HepG2 (cell line): ENCODE data around the gene GDF11. TPM values are rescaled to one million over a fixed set of nuclear protein-coding genes. Genes with fewer than 3 reads are reported as not detected.
"Not testable (repeated sequence)": the region's sequence is repeated elsewhere in the genome, so short reads cannot be mapped to it uniquely, and the experiment has no call there.

Source experiments
- ATAC-seq: fragments of 200-7000 bp; cut with Tn5 transposase; 3 replicates; pipeline ENCODE4 v1.9.1; 2020; ENCODE audit warnings: mild to moderate bottlenecking, moderate library complexity
- BruUV-seq: library from RNA; stranded (reverse); fragments of 400-500 nt; replicated peaks from 2 replicates; lab custom pipeline; 2021; lab: Mats Ljungman, UMichigan
- CTCF ChIA-PET: fragments of 300-600 bp; formaldehyde crosslinking; extraction: SDS; loops from one replicate; lab custom pipeline; 2021; ENCODE audit warnings: low total read pairs, inconsistent platforms, low intra/inter-chr PET ratio; lab: Yijun Ruan, JAX
- POLR2A ChIA-PET: fragments of 350-600 bp; sonication (Branson Sonifier 250); formaldehyde crosslinking; loops from one replicate; lab custom pipeline; 2020; ENCODE audit warnings: antibody characterized with exemption, inconsistent platforms; lab: Yijun Ruan, JAX
- DNase-seq: peaks from one replicate; pipeline ENCODE4 v3.0.0-alpha.2; 2015; ENCODE audit warnings: low spot score
- FAIRE-seq: peaks from 3 replicates; lab custom pipeline; 2011; peaks lifted over from hg19 to GRCh38; lab: Jason Lieb, UNC
- H2AFZ ChIP-seq: one replicate; pipeline ENCODE4 v1.6.1; 2011; ENCODE audit warnings: low read length, inconsistent platforms
- H3K27ac ChIP-seq: fragments of 300-600 bp; 3 replicates; pipeline ENCODE4 v1.8.0; 2011; ENCODE audit warnings: mixed run types, mild to moderate bottlenecking, mixed read lengths, low read length, inconsistent platforms; ENCODE audit not compliant: insufficient read depth; ENCODE audit errors: extremely low read length
- H3K27me3 ChIP-seq, 2 experiments: fragments of 200-600 bp in 1 of 2; 2 replicates in 1 of 2; 3 replicates in 1 of 2; pipeline versions ENCODE4 v1.6.0 to v1.8.0; 2011; ENCODE audit warnings: low read length in 2 of 2, mild to moderate bottlenecking in 2 of 2, moderate library complexity in 2 of 2, inconsistent platforms in 1 of 2; ENCODE audit not compliant: insufficient read depth in 2 of 2, control insufficient read depth in 1 of 2
- H3K36me3 ChIP-seq, 2 experiments: fragments of 200-600 bp in 1 of 2; replicated peaks in 1 of 2; 2 replicates in 1 of 2; 3 replicates in 1 of 2; pipeline versions ENCODE4 v1.5.1 to v1.8.0; 2011; ENCODE audit warnings: low read length in 2 of 2, inconsistent platforms in 1 of 2; ENCODE audit not compliant: insufficient read depth in 2 of 2, control insufficient read depth in 1 of 2
- H3K4me1 ChIP-seq: 2 replicates; pipeline ENCODE4 v1.5.1; 2012; ENCODE audit warnings: low read length, inconsistent platforms; ENCODE audit not compliant: insufficient read depth
- H3K4me2 ChIP-seq: 2 replicates; pipeline ENCODE4 v1.6.0; 2011; ENCODE audit warnings: low read depth, low read length, inconsistent platforms
- H3K4me3 ChIP-seq, 3 experiments: fragments of 200-600 bp in 1 of 3; sonication (generic), shearing (Covaris generic) in 1 of 3; replicated peaks in 1 of 3; 2 replicates each; pipeline ENCODE4 v1.5.1; 2011 to 2016; ENCODE audit warnings: low read length in 3 of 3, inconsistent platforms in 2 of 3, low read depth in 2 of 3, mild to moderate bottlenecking in 2 of 3, control low read depth in 1 of 3, mixed read lengths in 1 of 3; ENCODE audit not compliant: insufficient read depth in 1 of 3
- H3K79me2 ChIP-seq: one replicate; pipeline ENCODE4 v1.6.1; 2011; ENCODE audit warnings: low read length, inconsistent platforms; ENCODE audit not compliant: insufficient read depth
- H3K9ac ChIP-seq: 2 replicates; pipeline ENCODE4 v1.6.0; 2011; ENCODE audit warnings: mild to moderate bottlenecking, low read depth, low read length, inconsistent platforms; ENCODE audit not compliant: insufficient read depth
- H3K9me3 ChIP-seq: 2 replicates; pipeline ENCODE4 v1.5.1; 2012; ENCODE audit warnings: mild to moderate bottlenecking, low read length
- H4K20me1 ChIP-seq: 2 replicates; pipeline ENCODE4 v1.6.0; 2011; ENCODE audit warnings: inconsistent platforms, mild to moderate bottlenecking, low read length, moderate library complexity; ENCODE audit not compliant: insufficient read depth
- AHR ChIP-seq: IDR thresholded peaks from 2 replicates; pipeline ENCODE4 v1.6.1; 2018; ENCODE audit warnings: missing genetic modification reagents, missing compliant biosample characterization
- BCL6 ChIP-seq: IDR thresholded peaks from 2 replicates; pipeline ENCODE4 v1.6.1; 2016; ENCODE audit warnings: missing genetic modification reagents, missing compliant biosample characterization
- GRHL1 ChIP-seq: sonication (generic); formaldehyde crosslinking; conservative IDR thresholded peaks from 2 replicates; pipeline ENCODE4 v1.8.0; 2022; ENCODE audit warnings: missing genetic modification reagents
- HNF4G ChIP-seq, 2 experiments: sonication (generic) in 1 of 2; formaldehyde crosslinking in 1 of 2; IDR thresholded peaks; 2 replicates each; pipeline versions ENCODE4 v1.4.0 to v1.6.1; 2011 to 2020; ENCODE audit warnings: borderline replicate concordance in 2 of 2, low read depth in 2 of 2, mild to moderate bottlenecking in 2 of 2, low read length in 1 of 2, missing genetic modification reagents in 1 of 2, moderate library complexity in 1 of 2
- NONO ChIP-seq, 2 experiments: fragments of 450-650 bp in 1 of 2; sonication (generic) in 1 of 2; formaldehyde crosslinking in 1 of 2; IDR thresholded peaks in 1 of 2; conservative IDR thresholded peaks in 1 of 2; 2 replicates each; pipeline versions ENCODE4 v1.6.1 to v1.8.0; 2017 to 2022; ENCODE audit warnings: mild to moderate bottlenecking in 1 of 2, missing genetic modification reagents in 1 of 2, moderate library complexity in 1 of 2
- ZNF124 ChIP-seq: sonication (generic); formaldehyde crosslinking; IDR thresholded peaks from 2 replicates; pipeline ENCODE4 v1.4.0; 2020; ENCODE audit warnings: missing genetic modification reagents
- WGBS: methylation state at CpG from one replicate; pipeline ENCODE4 v1.1.6; 2017; ENCODE audit warnings: low lambda C conversion rate; 5-methylcytosine and 5-hydroxymethylcytosine counted together
- in situ Hi-C: cut with HindIII; loops from 2 replicates; pipeline ENCODE4 v1.10.0; 2017; ENCODE audit warnings: low pct_unique_long_range_greater_than_20kb; ENCODE audit not compliant: extremely low pct_ligation_motif_present
- intact Hi-C: fragments of 100-400 bp; cut with micrococcal nuclease; formaldehyde crosslinking; loops from one replicate; pipeline ENCODE4 v1.10.0; 2022; ENCODE audit not compliant: unreplicated experiment
- polyA plus RNA-seq, 8 experiments: library from polyadenylated mRNA; depleted of rRNA in 3 of 8; stranded (reverse) in 7 of 8; unstranded in 1 of 8; fragments of >200 nt; fragmentation: Illumina TruSeq in 4 of 8; extraction: Trizol in 4 of 8; gene quantifications; 2 replicates each; pipeline versions ENCODE4 v1.2.1 to v1.2.3, GENCODE V29; 2011 to 2016; ENCODE audit warnings: low read depth in 4 of 8, missing spikeins in 1 of 8, mixed read lengths in 1 of 8; ENCODE audit not compliant: insufficient read depth in 1 of 8
- total RNA-seq, 5 experiments: library from RNA; depleted of rRNA; stranded (reverse); fragments of >200 nt; fragmentation: Illumina TruSeq; extraction: Trizol; gene quantifications; 2 replicates each; pipeline ENCODE4 v1.2.3, GENCODE V29; 2016; ENCODE audit warnings: low read depth in 1 of 5

The GDF11 gene
- total and polyA plus RNA-seq, 2 of the 13 experiments (the other 11 are each of a cell fraction or from before 2014, with no cell fraction given) = 0.63 to 1.5 TPM

GRCh38 chr12:55757701-55758100 is 14.8 kb downstream of the GDF11 start:
- FAIRE-seq = no peak

GRCh38 chr12:55758575-55758974 is 15.7 kb downstream of the GDF11 start:
- H2AFZ ChIP-seq, H4K20me1 ChIP-seq, H3K9me3 ChIP-seq, H3K27ac ChIP-seq, H3K27me3 ChIP-seq, DNase-seq, FAIRE-seq, H3K4me2 ChIP-seq, ATAC-seq, H3K79me2 ChIP-seq, POLR2A ChIA-PET, H3K9ac ChIP-seq, intact Hi-C loops, in situ Hi-C loops, H3K4me3 ChIP-seq, BruUV-seq, CTCF ChIA-PET, H3K4me1 ChIP-seq: not testable (repeated sequence)
- 98% methylated on average over 4 of the region's 4 CpGs for WGBS
- H3K36me3 ChIP-seq = peaks cover 21 to 73% of the 10 kb centered on the region in 2 experiments; a peak in 4 of 5 replicates

More at GRCh38 chr12:55757701-55758100, 14.8 kb downstream of the GDF11 start:
- Histone ChIP-seq H4K20me1 (no peaks in the 10 kb centered on the region), H3K4me2 (no peak overlapping the region), H3K9ac (no peak overlapping the region), H3K9me3 (no peaks in the 10 kb centered on the region), H3K4me3 (no peak overlapping the region), H3K36me3 (peaks cover 21 to 74% of the 10 kb centered on the region in 2 experiments), H3K27ac (no peak overlapping the region), H3K4me1 (no peaks in the 10 kb centered on the region), H2AFZ (no peak overlapping the region), H3K27me3 (no peaks in the 10 kb centered on the region), H3K79me2 (no peaks in the 10 kb centered on the region)
- WGBS = 97% methylated on average over 2 of the region's 2 CpGs
- intact Hi-C loops = no loop called here
- in situ Hi-C loops = no loop called here
- CTCF ChIA-PET = no interaction called here
- BruUV-seq = no TSS peak
- TF ChIP-seq GRHL1 (no peak), ZNF124 (CRISPR knock-in tag) (no peak), AHR (no peak), BCL6 (CRISPR knock-in tag) (no peak), HNF4G (IDR thresholded peaks at IDR 0.05; ENCODE audit: borderline replicate concordance, low read depth, low read length) (no peak), HNF4G (CRISPR knock-in tag; IDR thresholded peaks at IDR 0.05; ENCODE audit: borderline replicate concordance, low read depth) (no peak), NONO (IDR thresholded peaks at IDR 0.05) (no peak), NONO (CRISPR knock-in tag; conservative IDR thresholded peaks at IDR 0.05) (no peak)
- POLR2A ChIA-PET = no interaction called here
- ATAC-seq (no peak), DNase-seq (no peak)
